Medulla oblongata (tissue), 1 donor: ENCODE results near the gene STS.

ENCODE experiments used
- DNase-seq: peaks from one replicate; pipeline ENCODE4 v3.0.0-alpha.2; 2015; ENCODE audit errors: extremely low spot score

STS gene

GRCh38 chrX:7147413-7147977, at the start of gene STS:
Gene STS, plus strand, starts transcription at chrX:7147712. Its CDS starts 105,488 bp downstream, at chrX:7253200.
- peak; percentile 25 for DNase-seq

GRCh38 chrX:7100022-7100421, 47.5 kb upstream of the STS start:
- DNase-seq, result no peak

- no peak for DNase-seq
Measured at GRCh38 chrX:7102119-7102518, 45.4 kb upstream of the STS start.

GRCh38 chrX:7106649-7107048, 40.9 kb upstream of the STS start:
- DNase-seq, result no peak

- no peak for DNase-seq
Measured at GRCh38 chrX:7108030-7108429, 39.5 kb upstream of the STS start.

- DNase-seq, result peak; percentile 6
Measured at GRCh38 chrX:7109049-7109531, 38.4 kb upstream of the STS start.

GRCh38 chrX:7109838-7110793, 37.4 kb upstream of the STS start:
- DNase-seq, result no peak

- no peak for DNase-seq
Measured at GRCh38 chrX:7110821-7111276, 36.7 kb upstream of the STS start.

- no peak for DNase-seq
Measured at GRCh38 chrX:7111518-7111917, 36.0 kb upstream of the STS start.

GRCh38 chrX:7112071-7112470, 35.4 kb upstream of the STS start:
- no peak for DNase-seq

GRCh38 chrX:7115557-7115956, 32.0 kb upstream of the STS start:
- no peak for DNase-seq

- no peak for DNase-seq
Measured at GRCh38 chrX:7116081-7116480, 31.4 kb upstream of the STS start.

GRCh38 chrX:7117587-7117986, 29.9 kb upstream of the STS start:
- no peak for DNase-seq

- no peak for DNase-seq
Measured at GRCh38 chrX:7119950-7120877, 27.3 kb upstream of the STS start.

- no peak for DNase-seq
Measured at GRCh38 chrX:7120878-7121219, 26.7 kb upstream of the STS start.

- DNase-seq, result no peak
Measured at GRCh38 chrX:7127056-7127455, 20.5 kb upstream of the STS start.

- DNase-seq, result no peak
Measured at GRCh38 chrX:7131621-7132020, 15.9 kb upstream of the STS start.

- no peak for DNase-seq
Measured at GRCh38 chrX:7132335-7133049, 15.0 kb upstream of the STS start.

- DNase-seq, result no peak
Measured at GRCh38 chrX:7133050-7133440, 14.5 kb upstream of the STS start.

- no peak for DNase-seq
Measured at GRCh38 chrX:7134981-7135380, 12.5 kb upstream of the STS start.
